Parathyroid adenoma (tissue), 2 donors: ENCODE results near the gene KRT27.
A peak's percentile ranks its signal among the peaks of the same experiment; 100 is the strongest.

Experiments
- H2AFZ ChIP-seq: fragments of 300-600 bp; sonication (generic); one replicate; pipeline ENCODE4 v1.7.0; 2017; ENCODE audit warnings: antibody characterized with exemption, mild to moderate bottlenecking
- H3K27ac ChIP-seq: fragments of 300-600 bp; sonication (generic); one replicate; pipeline ENCODE4 v1.7.0; 2017
- H3K27me3 ChIP-seq: fragments of 300-600 bp; sonication (generic); one replicate; pipeline ENCODE4 v1.7.0; 2017; ENCODE audit warnings: low read length; ENCODE audit not compliant: control insufficient read depth, insufficient read depth
- H3K36me3 ChIP-seq: fragments of 300-600 bp; sonication (generic); one replicate; pipeline ENCODE4 v1.7.0; 2017; ENCODE audit warnings: low read length; ENCODE audit not compliant: control insufficient read depth, insufficient read depth
- H3K4me1 ChIP-seq: fragments of 300-600 bp; sonication (generic); one replicate; pipeline ENCODE4 v1.7.0; 2017; ENCODE audit warnings: control low read depth
- H3K4me2 ChIP-seq: fragments of 300-600 bp; sonication (generic); one replicate; pipeline ENCODE4 v1.7.0; 2017; ENCODE audit warnings: low read length
- H3K4me3 ChIP-seq: fragments of 300-600 bp; sonication (generic); one replicate; pipeline ENCODE4 v1.7.0; 2017; ENCODE audit warnings: low read depth, low read length
- H3K79me2 ChIP-seq: fragments of 300-600 bp; sonication (generic); one replicate; pipeline ENCODE4 v1.7.0; 2017; ENCODE audit warnings: control low read depth
- H3K9ac ChIP-seq: fragments of 300-600 bp; sonication (generic); one replicate; pipeline ENCODE4 v1.7.0; 2017; ENCODE audit warnings: mild to moderate bottlenecking
- H3K9me3 ChIP-seq: fragments of 300-600 bp; sonication (generic); one replicate; pipeline ENCODE4 v1.7.0; 2017; ENCODE audit warnings: low read length; ENCODE audit not compliant: control insufficient read depth
- CTCF ChIP-seq: fragments of 300-600 bp; sonication (generic); IDR thresholded peaks from one replicate; pipeline ENCODE4 v1.7.0; 2017; ENCODE audit warnings: antibody characterized with exemption, mild to moderate bottlenecking
- donor health status: primary hyperparathyroidism.

The KRT27 gene

GRCh38 chr17:40820228-40820838 is 38.0 kb upstream of the KRT27 start:
- no peak overlapping the region for H3K4me3 ChIP-seq
- H3K9ac ChIP-seq = no peak overlapping the region
- H3K27ac ChIP-seq = peak overlapping the region; percentile 77

GRCh38 chr17:40819528-40820125 is 37.3 kb upstream of the KRT27 start:
- Histone ChIP-seq H3K36me3 (no peaks in the 10 kb centered on the region), H3K9me3 (no peaks in the 10 kb centered on the region), H3K4me1 (peaks cover 8% of the 10 kb centered on the region), H3K9ac (no peak overlapping the region), H3K27ac (peak overlapping the region; percentile 77), H3K27me3 (no peaks in the 10 kb centered on the region), H2AFZ (peak overlapping the region; percentile 94), H3K4me2 (peak overlapping the region; percentile 78), H3K4me3 (peak overlapping the region; percentile 79), H3K79me2 (no peaks in the 10 kb centered on the region)
- TF ChIP-seq CTCF = no peak

More at GRCh38 chr17:40820228-40820838, 38.0 kb upstream of the KRT27 start:
- Histone ChIP-seq H3K4me1 (peaks cover 8% of the 10 kb centered on the region), H3K79me2 (no peaks in the 10 kb centered on the region), H3K36me3 (no peaks in the 10 kb centered on the region), H3K9me3 (no peaks in the 10 kb centered on the region), H2AFZ (peak overlapping the region; percentile 94), H3K4me2 (peak overlapping the region; percentile 78), H3K27me3 (no peaks in the 10 kb centered on the region)
- TF ChIP-seq CTCF = no peak

- Histone ChIP-seq H3K36me3 (no peaks in the 10 kb centered on the region), H3K4me1 (peaks cover 8% of the 10 kb centered on the region), H3K4me3 (peak overlapping the region; percentile 82), H3K4me2 (peak overlapping the region; percentile 79), H3K9ac (no peak overlapping the region), H3K27ac (peak overlapping the region; percentile 77), H3K9me3 (no peaks in the 10 kb centered on the region), H2AFZ (peak overlapping the region; percentile 94), H3K79me2 (no peaks in the 10 kb centered on the region), H3K27me3 (no peaks in the 10 kb centered on the region)
- no peak for TF ChIP-seq CTCF
Observed at GRCh38 chr17:40818733-40819527, 36.6 kb upstream of the KRT27 start.

- no peak for TF ChIP-seq CTCF
- H2AFZ ChIP-seq = peak overlapping the region; percentile 75
- peaks cover 8% of the 10 kb centered on the region for H3K4me1 ChIP-seq
- H3K27ac ChIP-seq = peak overlapping the region; percentile 45
- no peaks in the 10 kb centered on the region for H3K36me3 ChIP-seq
- H3K79me2 ChIP-seq = no peaks in the 10 kb centered on the region
- H3K9ac ChIP-seq = no peak overlapping the region
- H3K27me3 ChIP-seq = no peaks in the 10 kb centered on the region
- H3K4me3 ChIP-seq = peak overlapping the region; percentile 82
- peak overlapping the region; percentile 79 for H3K4me2 ChIP-seq
- no peaks in the 10 kb centered on the region for H3K9me3 ChIP-seq
Observed at GRCh38 chr17:40818343-40818732, 36.0 kb upstream of the KRT27 start.
